B cell (primary cell): Measurements from ENCODE around the gene PEX1. TPM values are rescaled to one million over a fixed set of nuclear protein-coding genes. Genes with fewer than 3 reads are reported as not detected.

Source experiments
- ATAC-seq: fragments of 200-7000 bp; cut with Tn5 transposase; one replicate; pipeline ENCODE4 v1.10.0; 2021; ENCODE audit warnings: low read depth, mild to moderate bottlenecking, moderate number of reproducible peaks, moderate library complexity
- CTCF ChIA-PET: fragments of 350-600 bp; sonication (Branson Sonifier 250); formaldehyde crosslinking; loops from one replicate; lab custom pipeline; 2021; ENCODE audit warnings: antibody characterized with exemption, inconsistent platforms; lab: Charles Lee
- POLR2A ChIA-PET: fragments of 350-600 bp; sonication (Branson Sonifier 250); formaldehyde crosslinking; loops from one replicate; lab custom pipeline; 2021; ENCODE audit warnings: antibody characterized with exemption; lab: Charles Lee
- DNase-seq: peaks from one replicate; pipeline ENCODE4 v3.0.0; 2013
- H2AFZ ChIP-seq: 2 replicates; pipeline ENCODE4 v1.6.1; 2012; ENCODE audit warnings: mild to moderate bottlenecking, low read depth, low read length; ENCODE audit not compliant: insufficient read depth, poor library complexity, severe bottlenecking
- H3K27ac ChIP-seq, 2 donors: 1 replicate in 1 of 2; 2 replicates in 1 of 2; pipeline ENCODE4 v1.5.1; 2012 to 2013; ENCODE audit warnings: low read length in 2 of 2, mild to moderate bottlenecking in 2 of 2, moderate library complexity in 1 of 2
- H3K27me3 ChIP-seq, 4 experiments: fragments of 200-600 bp in 1 of 4; sonication (generic) in 1 of 4; replicated peaks in 1 of 4; 1 replicate in 2 of 4; 2 replicates in 2 of 4; pipeline versions ENCODE4 v1.6.1 to v1.7.0; 2013 to 2016; ENCODE audit warnings: low read length in 3 of 4, mild to moderate bottlenecking in 2 of 4, mixed read lengths in 1 of 4, moderate library complexity in 1 of 4; ENCODE audit not compliant: insufficient read depth in 4 of 4, control insufficient read depth in 3 of 4; ENCODE audit errors: control extremely low read depth in 1 of 4
- H3K36me3 ChIP-seq, 2 experiments: replicated peaks in 1 of 2; 1 replicate in 1 of 2; 2 replicates in 1 of 2; pipeline versions ENCODE4 v1.6.1 to v1.7.1; 2013; ENCODE audit warnings: low read length in 1 of 2; ENCODE audit not compliant: insufficient read depth in 2 of 2, control insufficient read depth in 1 of 2; ENCODE audit errors: control extremely low read depth in 1 of 2, extremely low read depth in 1 of 2
- H3K4me1 ChIP-seq, 2 donors: fragments of 200-600 bp in 1 of 2; sonication (generic) in 1 of 2; 1 replicate in 1 of 2; 2 replicates in 1 of 2; pipeline versions ENCODE4 v1.5.1 to v1.6.1; 2013 to 2017; ENCODE audit warnings: low read length in 2 of 2; ENCODE audit not compliant: control insufficient read depth in 2 of 2, insufficient read depth in 2 of 2
- H3K4me2 ChIP-seq: replicated peaks from 2 replicates; pipeline ENCODE3; 2012; ENCODE audit warnings: mild to moderate bottlenecking, low read depth, low read length; ENCODE audit not compliant: poor library complexity, severe bottlenecking
- H3K4me3 ChIP-seq, 5 experiments: fragments of 200-600 bp in 1 of 5; sonication (generic) in 1 of 5; 1 replicate in 3 of 5; 2 replicates in 2 of 5; pipeline versions ENCODE4 v1.5.1 to v1.7.0; 2011 to 2016; ENCODE audit warnings: low read length in 4 of 5, mild to moderate bottlenecking in 4 of 5, low read depth in 2 of 5, control low read depth in 1 of 5, moderate library complexity in 1 of 5; ENCODE audit not compliant: insufficient read depth in 1 of 5; ENCODE audit errors: control extremely low read depth in 1 of 5, extremely low read depth in 1 of 5
- H3K79me2 ChIP-seq: fragments of 200-600 bp; sonication (generic); one replicate; pipeline ENCODE4 v1.6.0; 2016; ENCODE audit warnings: low read length; ENCODE audit not compliant: control insufficient read depth, insufficient read depth
- H3K9ac ChIP-seq: fragments of 200-600 bp; sonication (generic); 2 replicates; pipeline ENCODE4 v1.6.1; 2017; ENCODE audit warnings: mild to moderate bottlenecking, low read length, moderate library complexity
- H3K9me3 ChIP-seq, 3 donors: one replicate each; pipeline versions ENCODE4 v1.6.1 to v1.7.1; 2013; ENCODE audit warnings: low read length in 2 of 3; ENCODE audit not compliant: control insufficient read depth in 2 of 3, insufficient read depth in 1 of 3; ENCODE audit errors: control extremely low read depth in 1 of 3
- H4K20me1 ChIP-seq: 2 replicates; pipeline ENCODE4 v1.6.0; 2012; ENCODE audit warnings: mild to moderate bottlenecking, low read length; ENCODE audit not compliant: insufficient read depth, control insufficient read depth, poor library complexity, severe bottlenecking
- H3K27ac Mint-ChIP-seq: one replicate; pipeline ENCODE4 v1.8.0; 2021; ENCODE audit warnings: mixed read lengths
- H3K27me3 Mint-ChIP-seq: one replicate; pipeline ENCODE4 v1.8.0; 2021; ENCODE audit warnings: mixed read lengths
- H3K4me1 Mint-ChIP-seq: one replicate; pipeline ENCODE4 v1.8.0; 2021; ENCODE audit warnings: mixed read lengths
- H3K4me3 Mint-ChIP-seq: one replicate; pipeline ENCODE4 v1.8.0; 2021; ENCODE audit warnings: mixed read lengths
- H3K9me3 Mint-ChIP-seq: one replicate; pipeline ENCODE4 v1.8.0; 2022; ENCODE audit warnings: mixed read lengths; ENCODE audit not compliant: insufficient read depth
- CTCF ChIP-seq: fragments of 200-600 bp; IDR thresholded peaks from one replicate; pipeline ENCODE4 v1.8.0; 2022; ENCODE audit warnings: antibody characterized with exemption, mild to moderate bottlenecking
- EZH2 ChIP-seq: IDR thresholded peaks from 2 replicates; pipeline ENCODE4 v1.6.1; 2012; ENCODE audit warnings: borderline replicate concordance, low read depth, mild to moderate bottlenecking, moderate library complexity, low read length; ENCODE audit not compliant: insufficient read depth, poor library complexity, severe bottlenecking
- WGBS: methylation state at CpG from one replicate; pipeline ENCODE4 v1.1.5; 2013; ENCODE audit warnings: missing lambda C conversion rate; ENCODE audit not compliant: insufficient coverage; 5-methylcytosine and 5-hydroxymethylcytosine counted together
- intact Hi-C: fragments of 100-400 bp; cut with micrococcal nuclease; formaldehyde crosslinking; loops from one replicate; pipeline ENCODE4 v1.10.0; 2022
- polyA plus RNA-seq: library from polyadenylated mRNA; depleted of rRNA; stranded (reverse); fragments of >200 nt; gene quantifications from 2 replicates; pipeline ENCODE4 v1.2.3, GENCODE V29; 2012
- total RNA-seq, 2 donors: library from RNA; stranded (reverse); fragments of 120-200 nt in 1 of 2; gene quantifications; 1 replicate in 1 of 2; 2 replicates in 1 of 2; pipeline versions ENCODE4 v1.2.3 to v1.2.4, GENCODE V29; 2013 to 2022

The PEX1 gene
- total and polyA plus RNA-seq, 2 donors (not counting 1 experiment from before 2014, with no cell fraction given) = 26.0 to 33.7 TPM

- no peak overlapping the region for H3K9ac ChIP-seq
- no peak for TF ChIP-seq EZH2
- no peak for TF ChIP-seq CTCF
- DNase-seq (no peak), ATAC-seq (no peak)
- H4K20me1 ChIP-seq = no peaks in the 10 kb centered on the region
- no peak overlapping the region for H2AFZ ChIP-seq
- H3K4me1 ChIP-seq = no peaks in the 10 kb centered on the region
- H3K9me3 ChIP-seq = no peaks in the 10 kb centered on the region
- Mint-ChIP-seq H3K4me3 (no peak overlapping the region), H3K9me3 (no peaks in the 10 kb centered on the region), H3K4me1 (no peaks in the 10 kb centered on the region), H3K27me3 (no peaks in the 10 kb centered on the region), H3K27ac (no peak overlapping the region)
- CTCF ChIA-PET = no interaction called here
- no peak overlapping the region for H3K27ac ChIP-seq
- no peak overlapping the region for H3K4me2 ChIP-seq
- POLR2A ChIA-PET = no interaction called here
- no peaks in the 10 kb centered on the region for H3K79me2 ChIP-seq
- intact Hi-C loops = no loop called here
- no peak overlapping the region for H3K4me3 ChIP-seq
- H3K36me3 ChIP-seq = peaks cover 17 to 49% of the 10 kb centered on the region in 2 experiments
- H3K27me3 ChIP-seq = no peaks in the 10 kb centered on the region
Measured at GRCh38 chr7:92487804-92488203, 40.5 kb downstream of the PEX1 start.

GRCh38 chr7:92485974-92486373, 42.3 kb downstream of the PEX1 start:
- ChIA-PET POLR2A (no interaction called here), CTCF (no interaction called here)
- Histone ChIP-seq H2AFZ (no peak overlapping the region), H3K9me3 (no peaks in the 10 kb centered on the region), H3K27me3 (no peaks in the 10 kb centered on the region), H3K36me3 (peaks cover 14 to 35% of the 10 kb centered on the region in 2 experiments), H4K20me1 (no peaks in the 10 kb centered on the region), H3K27ac (no peak overlapping the region), H3K4me2 (no peak overlapping the region), H3K79me2 (no peaks in the 10 kb centered on the region), H3K9ac (no peak overlapping the region), H3K4me3 (no peak overlapping the region), H3K4me1 (no peaks in the 10 kb centered on the region)
- DNase-seq (no peak), ATAC-seq (no peak)
- 100% methylated on average over 1 of the region's 2 CpGs for WGBS
- intact Hi-C loops = no loop called here
- Mint-ChIP-seq H3K27me3 (no peaks in the 10 kb centered on the region), H3K27ac (no peak overlapping the region), H3K4me3 (no peak overlapping the region), H3K4me1 (no peaks in the 10 kb centered on the region), H3K9me3 (no peaks in the 10 kb centered on the region)
- TF ChIP-seq CTCF (no peak), EZH2 (no peak)
